ENCODE data around the gene SPARC.
"Not testable (repeated sequence)": the region's sequence is repeated elsewhere in the genome, so short reads cannot be mapped to it uniquely, and the experiment has no call there.

SPARC gene

GRCh38 chr5:151686674-151687407 lies at the start of gene SPARC:
Gene SPARC, minus strand, starts transcription at chr5:151686915. Its CDS starts 10,727 bp downstream, at chr5:151676188.
- DNase-seq (ENCODE audit: low read depth in 2 of 2): no peak

GRCh38 chr5:151735646-151736045 lies 48.9 kb upstream of the SPARC start:
- DNase-seq (ENCODE audit: low read depth in 2 of 2): no peak

GRCh38 chr5:151734064-151734408 lies 47.3 kb upstream of the SPARC start:
- no peak for DNase-seq (ENCODE audit: low read depth in 2 of 2)

GRCh38 chr5:151733358-151734063 lies 46.8 kb upstream of the SPARC start:
- DNase-seq (ENCODE audit: low read depth in 2 of 2): no peak

GRCh38 chr5:151730381-151730780 lies 43.7 kb upstream of the SPARC start:
- DNase-seq (ENCODE audit: low read depth in 2 of 2): no peak

- DNase-seq (ENCODE audit: low read depth in 2 of 2): not testable (repeated sequence)
Measured at GRCh38 chr5:151729597-151729996, 42.9 kb upstream of the SPARC start.

GRCh38 chr5:151724360-151724759 lies 37.6 kb upstream of the SPARC start:
- no peak for DNase-seq (ENCODE audit: low read depth in 2 of 2)

- no peak for DNase-seq (ENCODE audit: low read depth in 2 of 2)
Measured at GRCh38 chr5:151722546-151722945, 35.8 kb upstream of the SPARC start.

GRCh38 chr5:151721812-151722391 lies 35.2 kb upstream of the SPARC start:
- no peak for DNase-seq (ENCODE audit: low read depth in 2 of 2)

GRCh38 chr5:151721087-151721646 lies 34.5 kb upstream of the SPARC start:
- DNase-seq (ENCODE audit: low read depth in 2 of 2): no peak

GRCh38 chr5:151720215-151720614 lies 33.5 kb upstream of the SPARC start:
- DNase-seq (ENCODE audit: low read depth in 2 of 2): no peak

GRCh38 chr5:151719228-151720000 lies 32.7 kb upstream of the SPARC start:
- no peak for DNase-seq (ENCODE audit: low read depth in 2 of 2)

GRCh38 chr5:151718646-151719045 lies 31.9 kb upstream of the SPARC start:
- no peak for DNase-seq (ENCODE audit: low read depth in 2 of 2)

- no peak for DNase-seq (ENCODE audit: low read depth in 2 of 2)
Measured at GRCh38 chr5:151718153-151718552, 31.4 kb upstream of the SPARC start.

GRCh38 chr5:151717416-151717815 lies 30.7 kb upstream of the SPARC start:
- no peak for DNase-seq (ENCODE audit: low read depth in 2 of 2)

GRCh38 chr5:151709109-151709735 lies 22.5 kb upstream of the SPARC start:
- DNase-seq (ENCODE audit: low read depth in 2 of 2): no peak

- no peak for DNase-seq (ENCODE audit: low read depth in 2 of 2)
Measured at GRCh38 chr5:151708126-151708525, 21.4 kb upstream of the SPARC start.

- DNase-seq (ENCODE audit: low read depth in 2 of 2): no peak
Measured at GRCh38 chr5:151707567-151707966, 20.9 kb upstream of the SPARC start.

GRCh38 chr5:151706906-151707305 lies 20.2 kb upstream of the SPARC start:
- DNase-seq (ENCODE audit: low read depth in 2 of 2): no peak

- DNase-seq (ENCODE audit: low read depth in 2 of 2): no peak
Measured at GRCh38 chr5:151703780-151704179, 17.1 kb upstream of the SPARC start.

- DNase-seq (ENCODE audit: low read depth in 2 of 2): no peak
Measured at GRCh38 chr5:151703227-151703626, 16.5 kb upstream of the SPARC start.

All from stimulated activated CD4-positive, alpha-beta T cell treated with anti-CD3 and anti-CD28 coated beads, Interleukin-1b, Interleukin-23, amount 100 ng/mL, for 1 hour (primary cell).